ENCODE results near the gene BNIP3. TPM values are rescaled to one million over a fixed set of nuclear protein-coding genes. Genes with fewer than 3 reads are reported as not detected.

Gene BNIP3
- total RNA-seq, 2 donors from 2014 or later = 147 to 158 TPM

DNA sequence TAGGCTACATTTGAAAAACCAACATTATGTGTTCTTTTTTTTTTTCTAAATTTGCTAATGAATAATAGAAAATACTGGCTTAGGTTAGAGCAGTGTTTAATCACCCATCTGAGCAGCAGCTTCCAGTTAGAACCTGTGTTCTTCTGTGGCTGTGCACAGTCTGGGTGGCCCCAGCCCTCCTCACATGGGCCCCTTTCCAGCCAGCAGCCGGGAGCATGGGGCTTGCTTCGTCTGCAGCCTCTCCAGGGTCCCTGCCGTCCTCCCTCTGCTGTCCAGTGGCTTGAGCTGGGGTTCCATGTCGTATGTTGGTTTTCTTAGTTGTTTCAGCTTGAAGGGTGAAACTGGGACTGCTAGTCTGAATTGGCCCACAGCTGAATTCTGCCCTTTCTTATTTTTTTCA, 37.3 kb downstream of the BNIP3 start:
- peak in 1 of 4 donors; percentile 16 for DNase-seq
- Histone ChIP-seq H3K36me3 (replicated peaks in 1 of 2; ENCODE audit: insufficient read depth in 1 of 2, low read depth in 2 of 2) (peaks cover 0 to 14% of the 10 kb centered on the region in 2 donors), H3K27me3 (no peaks in the 10 kb centered on the region), H3K4me3 (no peak overlapping the region), H3K27ac (peak overlapping the region in 3 of 4 donors; percentile 50 to 90 (median 86)), H3K4me1 (peaks cover 72% of the 10 kb centered on the region), H3K9me3 (no peaks in the 10 kb centered on the region)
- intact Hi-C loops (cut with DNase I) = no loop called here
- no peak for ATAC-seq
- no peak for TF ChIP-seq POLR2A (IDR thresholded peaks at IDR 0.05)
- TF ChIP-seq, protein P1, sequence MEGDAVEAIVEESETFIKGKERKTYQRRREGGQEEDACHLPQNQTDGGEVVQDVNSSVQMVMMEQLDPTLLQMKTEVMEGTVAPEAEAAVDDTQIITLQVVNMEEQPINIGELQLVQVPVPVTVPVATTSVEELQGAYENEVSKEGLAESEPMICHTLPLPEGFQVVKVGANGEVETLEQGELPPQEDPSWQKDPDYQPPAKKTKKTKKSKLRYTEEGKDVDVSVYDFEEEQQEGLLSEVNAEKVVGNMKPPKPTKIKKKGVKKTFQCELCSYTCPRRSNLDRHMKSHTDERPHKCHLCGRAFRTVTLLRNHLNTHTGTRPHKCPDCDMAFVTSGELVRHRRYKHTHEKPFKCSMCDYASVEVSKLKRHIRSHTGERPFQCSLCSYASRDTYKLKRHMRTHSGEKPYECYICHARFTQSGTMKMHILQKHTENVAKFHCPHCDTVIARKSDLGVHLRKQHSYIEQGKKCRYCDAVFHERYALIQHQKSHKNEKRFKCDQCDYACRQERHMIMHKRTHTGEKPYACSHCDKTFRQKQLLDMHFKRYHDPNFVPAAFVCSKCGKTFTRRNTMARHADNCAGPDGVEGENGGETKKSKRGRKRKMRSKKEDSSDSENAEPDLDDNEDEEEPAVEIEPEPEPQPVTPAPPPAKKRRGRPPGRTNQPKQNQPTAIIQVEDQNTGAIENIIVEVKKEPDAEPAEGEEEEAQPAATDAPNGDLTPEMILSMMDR (IDR thresholded peaks at IDR 0.05) = no peak
- WGBS, 2 donors = 39 to 53% methylated on average over 4 of the region's 4 CpGs

DNA sequence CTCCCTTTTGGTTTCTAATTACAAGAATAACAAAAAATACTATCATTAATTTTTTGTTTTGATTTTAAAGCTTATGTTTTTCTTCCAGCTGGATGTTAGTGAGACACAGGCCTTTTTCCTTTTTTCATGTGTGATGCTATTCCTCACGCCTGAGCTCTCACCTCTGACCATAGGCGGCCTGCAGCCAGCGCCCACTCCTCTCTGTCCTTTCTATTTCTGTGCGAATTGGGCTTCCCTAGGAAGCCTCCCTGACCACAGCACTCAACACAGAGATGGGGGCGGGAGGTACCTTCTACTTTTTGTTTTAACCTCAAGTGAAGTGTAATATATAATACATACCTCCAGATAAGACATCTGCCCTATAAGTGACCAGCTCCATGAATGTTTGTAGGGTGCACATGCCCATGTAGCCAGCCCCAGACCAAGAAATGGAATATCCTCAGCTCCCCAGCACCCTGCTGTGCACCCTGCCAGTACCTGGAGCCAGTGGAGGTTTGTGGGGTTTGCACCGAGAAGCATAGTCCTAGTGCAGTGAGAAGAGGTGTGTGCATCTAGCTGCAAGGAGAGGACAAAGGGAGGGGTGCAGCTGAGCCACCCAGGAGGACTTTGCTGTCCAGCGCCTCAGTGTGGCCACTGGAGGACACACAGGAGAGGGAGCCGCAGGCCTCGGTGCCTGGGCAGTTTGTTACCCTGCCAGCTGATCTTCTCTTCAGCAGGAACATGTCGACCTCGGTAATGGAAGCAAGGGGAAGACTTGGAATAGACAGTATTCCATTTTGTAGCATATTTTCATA, 38.5 kb downstream of the BNIP3 start:
- H3K27ac ChIP-seq = peak overlapping the region in 1 of 4 donors; percentile 7
- ATAC-seq = peak; percentile 83

DNA sequence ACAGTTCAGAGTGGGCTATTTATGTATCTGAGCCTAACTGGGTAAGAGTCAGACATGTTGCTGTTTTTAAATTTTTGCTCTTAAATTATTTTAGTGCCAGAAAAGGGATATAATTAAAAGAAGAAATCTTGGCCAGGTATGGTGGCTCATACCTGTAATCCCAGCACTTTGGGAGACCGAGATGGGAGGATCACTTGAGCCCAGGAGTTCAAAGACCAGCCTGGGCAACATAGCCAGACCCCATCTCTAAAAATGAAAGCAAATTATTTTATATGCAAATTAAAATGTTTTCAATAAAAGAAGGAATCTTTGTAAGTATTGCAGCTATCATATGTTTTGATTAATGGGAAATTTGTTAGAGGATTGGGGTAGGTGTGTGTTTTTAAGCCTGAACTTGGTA, 39.3 kb downstream of the BNIP3 start:
- H3K4me3 ChIP-seq = no peak overlapping the region
- WGBS, 2 donors = 95% methylated on average over 1 of the region's 1 CpG
- DNase-seq = no peak
- H3K4me1 ChIP-seq = peaks cover 56% of the 10 kb centered on the region
- H3K9me3 ChIP-seq = no peaks in the 10 kb centered on the region
- intact Hi-C loops (cut with DNase I) = no loop called here
- H3K27me3 ChIP-seq = no peaks in the 10 kb centered on the region
- H3K36me3 ChIP-seq (replicated peaks in 1 of 2; ENCODE audit: insufficient read depth in 1 of 2, low read depth in 2 of 2) = peaks cover 0 to 11% of the 10 kb centered on the region in 2 donors
- no peak for ATAC-seq
- H3K27ac ChIP-seq = peak overlapping the region in 1 of 4 donors; percentile 7
- TF ChIP-seq POLR2A (IDR thresholded peaks at IDR 0.05) = no peak
- TF ChIP-seq, protein P1 (IDR thresholded peaks at IDR 0.05) = no peak

More for the DNA sequence above, 38.5 kb downstream of the BNIP3 start:
- H3K9me3 ChIP-seq = no peaks in the 10 kb centered on the region
- TF ChIP-seq, protein P1 (IDR thresholded peaks at IDR 0.05) = peak; percentile 20 to 69 (median 53)
- TF ChIP-seq POLR2A (IDR thresholded peaks at IDR 0.05) = no peak
- peaks cover 0 to 16% of the 10 kb centered on the region in 2 donors for H3K36me3 ChIP-seq (replicated peaks in 1 of 2; ENCODE audit: insufficient read depth in 1 of 2, low read depth in 2 of 2)
- H3K4me1 ChIP-seq = peaks cover 63% of the 10 kb centered on the region
- WGBS, 2 donors = 47 to 71% methylated on average over 9 to 11 of the region's 11 CpGs
- intact Hi-C loops (cut with DNase I) = no loop called here
- H3K27me3 ChIP-seq = no peaks in the 10 kb centered on the region
- no peak overlapping the region for H3K4me3 ChIP-seq
- peak; percentile 70 to 80 (median 74) for DNase-seq

DNA sequence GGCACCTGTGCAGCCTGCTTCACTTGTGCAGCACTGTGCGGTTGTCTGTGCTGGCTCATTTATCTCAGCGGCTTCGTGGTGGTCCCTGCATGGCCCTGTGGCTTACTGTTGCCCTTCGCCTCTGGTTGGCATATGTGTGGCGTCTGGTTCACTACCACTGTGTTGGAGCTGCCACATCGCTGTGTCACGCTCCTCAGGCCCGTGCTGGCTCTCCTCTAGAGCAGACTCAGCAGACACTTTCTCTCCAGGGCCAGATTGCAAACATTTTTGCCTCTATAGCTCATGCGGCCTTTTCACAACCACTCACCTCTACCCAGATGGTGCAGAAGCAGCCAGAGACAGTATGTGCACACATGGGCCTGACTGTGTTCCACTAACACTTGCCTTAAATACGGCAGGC, 43.0 kb downstream of the BNIP3 start:
- H3K9me3 ChIP-seq = no peaks in the 10 kb centered on the region
- peaks cover 0 to 13% of the 10 kb centered on the region in 2 donors for H3K36me3 ChIP-seq (replicated peaks in 1 of 2; ENCODE audit: insufficient read depth in 1 of 2, low read depth in 2 of 2)
- WGBS, 2 donors = 95% methylated on average over 9 to 10 of the region's 10 CpGs
- no peak overlapping the region for H3K4me3 ChIP-seq
- ATAC-seq (no peak), DNase-seq (peak in 1 of 4 donors; percentile 9)
- intact Hi-C loops (cut with DNase I) = no loop called here
- H3K27ac ChIP-seq = no peak overlapping the region
- H3K4me1 ChIP-seq = peaks cover 18% of the 10 kb centered on the region
- TF ChIP-seq, protein P1 (IDR thresholded peaks at IDR 0.05) = no peak
- TF ChIP-seq POLR2A (IDR thresholded peaks at IDR 0.05) = no peak
- H3K27me3 ChIP-seq = no peaks in the 10 kb centered on the region

Data from body of pancreas (tissue), 4 donors.